OCI-LY7 (cell line): ENCODE data around the gene WRNIP1. TPM values are rescaled to one million over a fixed set of nuclear protein-coding genes. Genes with fewer than 3 reads are reported as not detected.

Source experiments
- BruUV-seq: library from RNA; stranded (reverse); fragments of 400-500 nt; replicated peaks from 2 replicates; lab custom pipeline; 2021; lab: Mats Ljungman, UMichigan
- CTCF ChIA-PET: fragments of 300-600 bp; sonication (Branson Sonifier 250); formaldehyde crosslinking; loops from one replicate; lab custom pipeline; 2022; ENCODE audit warnings: antibody characterized with exemption; ENCODE audit not compliant: unreplicated experiment; lab: Charles Lee
- POLR2A ChIA-PET: fragments of 300-600 bp; sonication (Branson Sonifier 250); formaldehyde crosslinking; loops from one replicate; lab custom pipeline; 2022; ENCODE audit warnings: antibody characterized with exemption; lab: Charles Lee
- DNase-seq: peaks from one replicate; pipeline ENCODE4 v3.0.0-alpha.2; 2015; ENCODE audit warnings: low spot score
- H2AFZ ChIP-seq: fragments of 200-600 bp; sonication (generic), shearing (Covaris generic); 2 replicates; pipeline ENCODE4 v1.6.1; 2014; ENCODE audit warnings: mild to moderate bottlenecking, antibody characterized with exemption, low read length, moderate library complexity
- H3K27ac ChIP-seq: fragments of 200-600 bp; sonication (generic); 2 replicates; pipeline ENCODE4 v1.5.1; 2014; ENCODE audit warnings: mixed run types, low read depth, mild to moderate bottlenecking, moderate library complexity, low read length, inconsistent platforms; ENCODE audit not compliant: poor library complexity, severe bottlenecking
- H3K36me3 ChIP-seq: fragments of 200-600 bp; sonication (generic); 2 replicates; pipeline ENCODE4 v1.6.1; 2014; ENCODE audit warnings: mild to moderate bottlenecking, antibody characterized with exemption, low read length, moderate library complexity, mixed read lengths; ENCODE audit not compliant: insufficient read depth
- H3K4me1 ChIP-seq: fragments of 200-600 bp; sonication (generic); 2 replicates; pipeline ENCODE4 v1.5.1; 2014; ENCODE audit warnings: mild to moderate bottlenecking, low read length; ENCODE audit not compliant: insufficient read depth, poor library complexity, severe bottlenecking
- H3K4me2 ChIP-seq: fragments of 200-600 bp; sonication (generic); 2 replicates; pipeline ENCODE4 v1.6.1; 2014; ENCODE audit warnings: mild to moderate bottlenecking, low read length
- H3K4me3 ChIP-seq: fragments of 200-600 bp; sonication (generic); 2 replicates; pipeline ENCODE4 v1.5.1; 2014; ENCODE audit warnings: mild to moderate bottlenecking, low read depth, low read length; ENCODE audit not compliant: poor library complexity, severe bottlenecking
- H3K79me2 ChIP-seq: fragments of 200-600 bp; sonication (generic); 2 replicates; pipeline ENCODE4 v1.6.1; 2016; ENCODE audit warnings: low read depth, mild to moderate bottlenecking, low read length, moderate library complexity, mixed read lengths; ENCODE audit not compliant: insufficient read depth
- H3K9me2 ChIP-seq: fragments of 200-600 bp; sonication (generic); 2 replicates; pipeline ENCODE4 v1.6.1; 2016; ENCODE audit warnings: mild to moderate bottlenecking, low read length, mixed read lengths; ENCODE audit not compliant: insufficient read depth
- H3K9me3 ChIP-seq: fragments of 200-600 bp; sonication (generic); 2 replicates; pipeline ENCODE4 v1.6.1; 2014; ENCODE audit warnings: mild to moderate bottlenecking, mixed run types, low read length, mixed read lengths
- H4K20me1 ChIP-seq: fragments of 200-600 bp; sonication (generic); 2 replicates; pipeline ENCODE4 v1.6.1; 2014; ENCODE audit warnings: mild to moderate bottlenecking, antibody characterized with exemption, low read length, moderate library complexity, mixed read lengths; ENCODE audit not compliant: insufficient read depth
- CTCF ChIP-seq: fragments of 200-600 bp; sonication (generic); conservative IDR thresholded peaks from 2 replicates; pipeline ENCODE4 v1.5.1; 2014; ENCODE audit warnings: mild to moderate bottlenecking, antibody characterized with exemption, low read length, moderate library complexity, mixed read lengths
- EZH2phosphoT487 ChIP-seq: fragments of 200-600 bp; sonication (generic); IDR thresholded peaks from 2 replicates; pipeline ENCODE4 v1.6.1; 2018; ENCODE audit warnings: low read depth, borderline replicate concordance, mild to moderate bottlenecking, mixed run types, antibody characterized with exemption, low read length, moderate library complexity, mixed read lengths
- intact Hi-C: fragments of 100-400 bp; cut with micrococcal nuclease; formaldehyde crosslinking; loops from one replicate; pipeline ENCODE4 v1.10.0; 2022; ENCODE audit not compliant: unreplicated experiment
- total RNA-seq, 2 experiments: library from RNA; depleted of rRNA in 1 of 2; stranded (reverse); fragments of >200 nt in 1 of 2; shearing (Covaris generic) in 1 of 2; gene quantifications; 2 replicates each; pipeline ENCODE4 v1.2.3, GENCODE V29; 2014 to 2022

WRNIP1 gene
- total RNA-seq, 2 experiments from 2014 or later: 43.8 to 54.2 TPM

- no peak overlapping the region for H2AFZ ChIP-seq
- CTCF ChIA-PET: no interaction called here
- POLR2A ChIA-PET: interaction anchor here (1.2 kb wide), 1 partner anchor 13 kb away, joined by 3 read pairs; no protein-coding TSS in a partner anchor
- no peaks in the 10 kb centered on the region for H3K79me2 ChIP-seq
- TF ChIP-seq EZH2phosphoT487 (no peak), CTCF (no peak)
- peaks cover 24% of the 10 kb centered on the region for H3K9me3 ChIP-seq
- no peaks in the 10 kb centered on the region for H3K36me3 ChIP-seq
- DNase-seq: no peak
- H3K4me2 ChIP-seq: no peak overlapping the region
- H3K4me1 ChIP-seq: no peaks in the 10 kb centered on the region
- no peaks in the 10 kb centered on the region for H4K20me1 ChIP-seq
- BruUV-seq: no TSS peak
- H3K4me3 ChIP-seq: no peak overlapping the region
- H3K9me2 ChIP-seq: no peaks in the 10 kb centered on the region
- no peak overlapping the region for H3K27ac ChIP-seq
- intact Hi-C loops: no loop called here
Measured at GRCh38 chr6:2816158-2816557, 51.0 kb downstream of the WRNIP1 start.

- POLR2A ChIA-PET: interaction anchor here (0.5 kb wide), 1 partner anchor 80 kb away, joined by 3 read pairs; no protein-coding TSS in a partner anchor
- peaks cover 28% of the 10 kb centered on the region for H3K9me3 ChIP-seq
- H3K4me1 ChIP-seq: no peaks in the 10 kb centered on the region
- DNase-seq: no peak
- no peak overlapping the region for H3K27ac ChIP-seq
- no peak overlapping the region for H3K4me2 ChIP-seq
- intact Hi-C loops: no loop called here
- no peak overlapping the region for H3K4me3 ChIP-seq
- no peaks in the 10 kb centered on the region for H4K20me1 ChIP-seq
- H3K9me2 ChIP-seq: no peaks in the 10 kb centered on the region
- BruUV-seq: no TSS peak
- CTCF ChIA-PET: no interaction called here
- no peak for TF ChIP-seq CTCF
- no peak for TF ChIP-seq EZH2phosphoT487
- no peak overlapping the region for H2AFZ ChIP-seq
- H3K36me3 ChIP-seq: no peaks in the 10 kb centered on the region
- H3K79me2 ChIP-seq: no peaks in the 10 kb centered on the region
Measured at GRCh38 chr6:2817903-2818443, 52.8 kb downstream of the WRNIP1 start.

GRCh38 chr6:2818593-2818992 lies 53.4 kb downstream of the WRNIP1 start:
- H3K4me3 ChIP-seq: no peak overlapping the region
- ChIA-PET POLR2A (interaction anchor here (1.0 kb wide), 1 partner anchor 11 kb away, joined by 4 read pairs; no protein-coding TSS in a partner anchor), CTCF (no interaction called here)
- peaks cover 28% of the 10 kb centered on the region for H3K9me3 ChIP-seq
- no peaks in the 10 kb centered on the region for H3K9me2 ChIP-seq
- H3K79me2 ChIP-seq: no peaks in the 10 kb centered on the region
- H3K4me2 ChIP-seq: no peak overlapping the region
- no peaks in the 10 kb centered on the region for H3K36me3 ChIP-seq
- H3K27ac ChIP-seq: no peak overlapping the region
- H4K20me1 ChIP-seq: no peaks in the 10 kb centered on the region
- TF ChIP-seq CTCF: no peak
- TF ChIP-seq EZH2phosphoT487: no peak
- H2AFZ ChIP-seq: no peak overlapping the region
- BruUV-seq: no TSS peak
- no peaks in the 10 kb centered on the region for H3K4me1 ChIP-seq
- DNase-seq: no peak
- intact Hi-C loops: no loop called here
